CD1c-positive myeloid dendritic cell (primary cell): Measurements from ENCODE around the gene RAB11FIP3.
"Not testable (repeated sequence)": the region's sequence is repeated elsewhere in the genome, so short reads cannot be mapped to it uniquely, and the experiment has no call there.

ENCODE experiments used
- DNase-seq: peaks from one replicate; pipeline ENCODE4 v3.0.0-alpha.2; 2016; ENCODE audit errors: extremely low spot score

The RAB11FIP3 gene

DNA sequence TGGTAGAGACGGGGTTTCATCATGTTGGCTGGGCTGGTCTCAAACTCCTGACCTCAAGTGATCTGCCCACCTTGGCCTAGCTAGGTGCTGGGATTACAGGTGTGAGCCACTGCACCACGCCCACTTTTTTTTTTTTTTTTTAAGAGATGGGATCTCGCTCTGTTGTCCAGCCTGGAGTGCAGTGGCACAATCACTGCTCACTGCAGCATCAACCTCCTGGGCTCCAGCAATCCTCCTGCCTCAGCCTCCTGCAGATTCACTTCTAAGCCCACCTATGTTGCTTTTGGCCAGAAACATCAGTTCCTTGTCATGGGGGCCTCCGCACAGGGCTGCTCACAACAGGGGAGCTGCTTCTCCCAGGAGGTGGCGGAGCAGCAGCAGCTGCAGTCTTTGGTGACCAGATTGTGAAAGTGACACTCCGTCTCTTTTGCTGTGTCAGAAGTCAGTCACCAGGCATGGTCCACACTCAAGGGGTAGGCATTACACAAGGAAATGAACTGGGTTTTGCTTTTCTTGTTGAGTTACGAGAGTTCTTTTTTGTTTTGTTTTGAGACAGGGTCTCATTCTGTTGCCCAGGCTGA is 32.9 kb upstream of the RAB11FIP3 start:
- peak; percentile 57 for DNase-seq

DNA sequence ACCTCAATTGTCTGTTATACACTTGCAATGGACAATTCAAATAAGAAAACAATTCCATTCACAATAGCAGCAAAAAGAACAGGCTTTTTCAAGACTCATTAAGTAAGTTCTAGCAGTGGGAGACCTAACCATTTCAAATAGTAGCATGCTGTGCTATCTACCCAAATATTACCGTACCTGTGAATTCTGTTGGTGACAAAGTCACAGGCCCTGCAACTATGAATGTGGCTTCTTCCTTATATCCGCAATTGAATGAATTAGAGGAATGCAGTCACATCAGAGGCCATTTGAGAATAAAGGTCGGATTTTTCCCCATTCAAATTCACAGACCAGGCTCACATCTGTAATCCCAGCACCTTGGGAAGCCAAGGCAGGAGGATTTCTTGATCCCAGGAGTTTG is 29.2 kb upstream of the RAB11FIP3 start:
- DNase-seq: no peak

DNA sequence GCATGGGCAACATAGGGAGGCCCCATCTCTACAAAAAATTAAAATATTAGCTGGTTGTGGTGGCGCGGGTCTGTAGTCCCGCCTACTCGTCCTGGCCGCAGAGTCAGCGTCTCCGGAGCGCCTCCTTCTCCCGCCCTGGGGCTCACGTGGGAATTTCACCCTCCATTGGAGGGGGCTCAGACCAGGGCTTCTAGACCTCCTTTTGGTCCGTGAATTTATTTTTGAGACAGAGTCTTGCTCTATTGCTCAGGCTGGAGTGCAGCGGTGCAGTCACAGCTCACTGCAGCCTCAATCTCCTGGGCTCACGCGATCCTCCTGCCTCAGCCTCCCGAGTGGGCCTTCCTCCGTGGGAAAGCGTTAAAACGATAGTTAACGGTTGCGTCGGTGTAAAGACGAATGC is 28.8 kb upstream of the RAB11FIP3 start:
- DNase-seq: peak; percentile 27

DNA sequence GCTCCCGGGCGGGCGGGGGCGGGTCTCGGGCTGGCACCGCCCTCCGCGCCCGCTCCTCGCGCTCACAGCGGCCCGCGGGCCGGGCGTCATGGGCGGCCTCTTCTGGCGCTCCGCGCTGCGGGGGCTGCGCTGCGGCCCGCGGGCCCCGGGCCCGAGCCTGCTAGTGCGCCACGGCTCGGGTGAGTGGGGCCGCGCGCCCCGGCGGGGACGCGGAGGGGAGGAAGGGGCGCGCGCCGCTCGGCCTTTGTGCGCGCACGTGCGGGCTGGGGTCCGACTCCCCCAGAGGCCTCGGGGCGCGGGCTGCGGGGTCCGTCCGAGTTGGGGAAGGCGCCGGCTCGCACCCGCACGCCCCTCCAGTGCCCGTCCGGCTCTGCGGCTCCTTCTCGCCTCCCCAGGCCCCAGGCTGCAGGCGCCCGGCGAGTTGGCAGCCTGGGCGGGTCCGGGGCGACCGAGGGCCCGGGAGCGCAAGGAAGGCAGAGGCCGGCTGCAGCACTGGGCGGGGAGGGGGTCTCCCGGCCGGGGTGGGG is 28.3 kb upstream of the RAB11FIP3 start, which contains the start of gene NME4:
Gene NME4, plus strand, starts transcription at position 65 of the 527 bp plus-strand sequence. Its CDS starts 24 bp downstream, at position 89.
- DNase-seq: peak; percentile 46

DNA sequence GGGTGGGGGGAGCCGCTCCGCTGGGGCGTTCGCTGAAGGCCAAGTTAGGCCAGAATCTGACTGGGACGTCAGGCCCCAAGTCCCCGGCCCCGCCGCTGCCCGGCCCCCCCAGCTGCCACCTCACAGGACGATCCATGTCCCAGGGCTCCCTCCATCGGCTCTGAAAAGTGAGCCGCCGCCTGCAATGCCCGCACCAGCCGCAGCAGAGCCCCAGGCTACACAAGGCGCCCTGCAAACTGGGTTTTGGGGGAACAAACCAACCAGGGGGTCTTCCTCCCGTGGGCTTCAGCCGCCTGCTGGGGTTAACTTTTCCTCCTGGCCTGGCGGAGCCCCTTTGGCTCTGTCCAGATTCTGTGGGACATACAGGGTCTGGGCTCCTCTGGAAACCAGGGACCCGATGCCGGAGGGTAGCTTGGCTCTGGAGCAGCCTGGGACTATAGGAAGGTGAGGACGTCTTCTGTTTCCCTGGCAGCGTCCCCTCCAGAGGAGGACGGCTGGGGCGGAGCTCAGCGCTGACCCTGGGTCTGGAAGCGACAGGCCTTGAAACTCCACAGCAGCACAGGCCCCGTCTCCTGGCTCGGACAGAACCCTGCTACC is 27.6 kb upstream of the RAB11FIP3 start:
- peak; percentile 66 for DNase-seq

DNA sequence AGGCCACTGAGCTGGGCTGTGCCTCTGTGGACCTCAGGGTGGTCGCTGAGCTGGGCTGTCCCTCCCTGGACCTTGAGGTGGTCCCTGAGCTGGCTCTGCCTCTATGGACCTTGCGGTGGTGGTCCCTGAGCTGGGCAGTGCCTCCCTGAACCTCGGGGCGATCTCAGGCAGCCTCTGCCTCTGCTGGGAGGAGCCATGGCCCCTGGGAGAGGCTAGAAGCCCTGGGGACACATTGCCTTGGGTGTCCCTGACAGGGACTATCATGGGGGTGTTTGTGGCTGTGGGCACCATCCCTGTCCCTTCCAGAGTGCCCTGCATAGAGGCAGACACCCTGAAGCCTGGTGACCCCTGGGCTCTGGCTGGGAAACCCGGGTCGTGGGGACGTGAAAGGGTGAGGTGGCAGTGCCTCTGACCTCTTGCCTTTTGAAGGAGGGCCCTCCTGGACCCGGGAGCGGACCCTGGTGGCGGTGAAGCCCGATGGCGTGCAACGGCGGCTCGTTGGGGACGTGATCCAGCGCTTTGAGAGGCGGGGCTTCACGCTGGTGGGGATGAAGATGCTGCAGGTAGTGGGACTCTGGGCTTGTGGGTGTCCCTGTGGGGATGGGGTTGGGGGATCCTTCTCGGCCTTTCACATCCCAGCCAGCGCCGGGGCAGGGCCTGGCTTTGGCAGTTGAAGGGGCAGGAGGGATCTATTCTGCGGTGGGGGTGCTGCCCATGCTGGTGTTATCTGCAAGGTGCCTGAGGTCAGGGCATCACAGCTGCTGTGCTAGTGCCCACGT is 26.7 kb upstream of the RAB11FIP3 start:
- no peak for DNase-seq

DNA sequence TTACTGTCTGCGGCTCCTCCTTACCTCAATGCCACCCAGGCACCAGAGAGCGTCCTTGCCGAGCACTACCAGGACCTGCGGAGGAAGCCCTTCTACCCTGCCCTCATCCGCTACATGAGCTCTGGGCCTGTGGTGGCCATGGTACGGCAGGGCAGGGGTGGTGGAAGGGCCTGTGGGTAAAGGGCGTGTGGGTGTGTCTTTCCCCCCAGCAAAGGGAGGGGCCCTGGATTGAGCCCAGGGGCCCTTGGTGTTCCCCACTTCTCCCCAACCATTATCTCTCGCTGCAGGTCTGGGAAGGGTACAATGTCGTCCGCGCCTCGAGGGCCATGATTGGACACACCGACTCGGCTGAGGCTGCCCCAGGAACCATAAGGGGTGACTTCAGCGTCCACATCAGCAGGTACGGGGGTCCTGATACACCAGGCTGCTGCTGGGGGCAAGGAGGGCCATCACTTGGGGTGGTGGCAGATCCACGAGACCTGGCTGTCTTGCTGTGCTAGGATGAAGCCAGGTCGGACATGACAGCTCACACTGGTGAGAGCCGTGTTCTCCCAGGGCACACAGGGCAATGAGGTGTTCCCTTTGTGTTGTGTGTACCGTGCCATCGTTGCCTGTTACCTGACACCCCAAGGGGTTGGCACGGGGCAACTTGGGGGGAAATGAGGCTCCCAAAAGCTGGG is 26.0 kb upstream of the RAB11FIP3 start:
- no peak for DNase-seq

DNA sequence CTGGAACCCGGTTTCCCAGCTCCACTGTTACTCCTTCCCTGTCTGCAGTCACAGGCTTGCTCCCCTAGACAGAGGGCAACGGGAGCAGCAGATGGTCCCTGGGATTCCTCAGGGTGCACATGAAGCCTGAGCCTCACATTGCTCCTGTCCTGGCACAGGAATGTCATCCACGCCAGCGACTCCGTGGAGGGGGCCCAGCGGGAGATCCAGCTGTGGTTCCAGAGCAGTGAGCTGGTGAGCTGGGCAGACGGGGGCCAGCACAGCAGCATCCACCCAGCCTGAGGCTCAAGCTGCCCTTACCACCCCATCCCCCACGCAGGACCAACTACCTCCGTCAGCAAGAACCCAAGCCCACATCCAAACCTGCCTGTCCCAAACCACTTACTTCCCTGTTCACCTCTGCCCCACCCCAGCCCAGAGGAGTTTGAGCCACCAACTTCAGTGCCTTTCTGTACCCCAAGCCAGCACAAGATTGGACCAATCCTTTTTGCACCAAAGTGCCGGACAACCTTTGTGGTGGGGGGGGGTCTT is 25.3 kb upstream of the RAB11FIP3 start:
- DNase-seq: no peak

DNA sequence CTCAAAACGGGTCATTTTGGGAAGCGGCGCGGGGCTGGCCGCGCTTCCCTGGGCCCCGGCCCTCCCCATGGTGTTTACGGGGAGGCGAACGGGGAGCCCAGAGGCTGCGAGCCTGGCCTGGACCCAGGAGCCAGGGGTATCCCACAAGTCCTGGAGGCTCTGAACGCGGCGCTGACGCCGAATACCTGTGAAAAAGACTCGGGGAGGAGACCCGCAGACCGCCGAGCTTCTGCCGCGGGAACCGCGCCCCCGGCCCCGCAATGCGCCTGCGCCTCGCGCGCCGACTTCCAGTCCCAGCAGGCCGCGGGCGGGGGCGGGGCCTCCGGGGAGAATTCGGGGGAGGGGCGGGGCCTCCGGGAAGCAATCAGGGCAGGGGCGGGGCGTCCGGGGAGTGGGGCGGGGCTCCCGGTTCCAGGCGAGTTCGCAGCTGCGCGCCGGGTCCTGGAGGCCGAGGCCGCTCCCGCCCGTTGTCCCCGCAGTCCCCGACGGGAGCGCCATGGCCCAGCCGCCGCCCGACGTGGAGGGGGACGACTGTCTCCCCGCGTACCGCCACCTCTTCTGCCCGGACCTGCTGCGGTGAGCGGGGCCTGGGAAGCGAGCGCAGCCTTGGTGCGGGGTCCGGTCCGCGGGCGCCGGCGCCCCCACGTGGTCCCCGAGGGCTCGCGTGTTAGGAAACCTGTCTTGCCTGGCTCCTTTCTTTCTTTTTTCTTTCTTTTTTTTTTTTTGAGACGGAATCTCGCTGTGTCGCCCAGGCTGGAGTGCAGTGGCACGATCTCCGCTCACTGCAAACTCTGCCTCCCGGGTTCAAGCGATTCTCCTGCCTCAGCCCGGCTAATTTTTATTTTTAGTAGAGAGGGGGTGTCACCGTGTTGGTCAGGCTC is 23.7 kb upstream of the RAB11FIP3 start, which contains the start of gene DECR2:
Gene DECR2, plus strand, starts transcription at position 418 of the 881 bp plus-strand sequence. Its CDS starts 79 bp downstream, at position 497.
- peak; percentile 98 for DNase-seq

DNA sequence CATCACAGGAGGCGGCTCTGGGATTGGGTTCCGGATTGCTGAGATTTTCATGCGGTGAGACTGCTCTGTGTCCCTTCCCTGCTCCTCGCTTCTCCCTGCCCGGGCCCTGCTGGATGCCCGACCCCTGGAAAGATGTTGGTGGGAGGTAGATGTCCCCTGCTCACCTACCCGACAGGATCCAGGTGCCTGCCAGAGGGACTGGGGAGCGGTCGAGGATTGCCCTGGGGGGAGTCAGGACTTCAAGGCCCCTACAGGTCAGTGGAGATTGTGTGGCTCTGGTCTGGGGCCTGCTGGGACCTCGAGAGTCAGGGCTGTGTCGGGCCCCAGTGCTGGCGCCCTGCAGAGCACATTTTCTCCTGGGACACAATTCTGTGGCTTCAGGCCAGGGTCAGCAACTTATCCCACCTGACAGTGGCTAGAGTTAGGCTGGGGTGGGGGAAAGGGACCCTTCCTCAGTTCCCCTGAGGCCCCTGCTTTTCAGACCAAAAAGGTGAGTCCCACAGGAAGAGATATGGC is 20.4 kb upstream of the RAB11FIP3 start:
- DNase-seq: no peak

DNA sequence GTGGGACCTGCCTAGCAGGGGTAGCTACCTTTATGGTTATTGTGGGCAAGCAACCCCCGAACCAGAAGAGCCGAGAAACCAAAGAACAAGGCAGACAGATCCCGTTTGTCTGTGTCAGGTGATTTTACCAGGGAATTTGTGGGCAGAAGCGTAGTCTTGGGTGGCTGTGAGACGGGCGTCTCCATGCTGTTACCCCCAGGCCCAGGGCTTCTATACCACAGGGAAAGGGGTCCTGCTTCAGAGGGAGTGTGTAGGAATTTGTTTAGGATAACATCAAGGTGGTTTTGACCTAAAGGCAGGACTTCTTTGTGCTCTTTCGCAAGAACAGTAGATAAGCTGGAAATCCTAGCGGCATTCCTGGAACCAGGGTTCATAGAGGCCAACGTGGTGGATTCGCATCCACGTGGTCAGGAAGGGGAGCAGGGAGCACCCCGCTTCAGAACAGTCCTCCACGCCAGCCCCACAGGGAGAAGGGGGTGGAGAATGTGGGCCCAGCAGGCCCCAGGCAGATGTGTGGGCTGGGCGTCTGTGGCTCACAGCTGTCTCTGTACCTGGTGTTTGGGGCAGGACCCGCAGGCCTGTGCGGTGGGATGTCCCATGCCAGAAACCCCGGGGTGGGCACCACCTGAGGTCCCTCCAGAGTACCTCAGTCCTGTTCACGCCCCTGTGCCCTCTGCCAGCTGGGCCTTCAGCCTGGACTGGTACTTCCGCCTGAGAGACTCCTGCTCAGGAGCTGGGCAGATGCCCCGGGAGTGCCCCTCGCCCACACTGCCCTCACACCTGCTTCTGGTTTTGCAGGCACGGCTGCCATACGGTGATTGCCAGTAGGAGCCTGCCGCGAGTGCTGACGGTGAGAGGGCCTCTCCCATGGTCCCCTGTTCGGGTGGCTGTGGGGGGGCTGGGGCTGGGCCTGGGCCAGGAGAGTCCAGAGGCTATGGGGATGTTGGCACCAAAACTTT is 19.6 kb upstream of the RAB11FIP3 start:
- no peak for DNase-seq

DNA sequence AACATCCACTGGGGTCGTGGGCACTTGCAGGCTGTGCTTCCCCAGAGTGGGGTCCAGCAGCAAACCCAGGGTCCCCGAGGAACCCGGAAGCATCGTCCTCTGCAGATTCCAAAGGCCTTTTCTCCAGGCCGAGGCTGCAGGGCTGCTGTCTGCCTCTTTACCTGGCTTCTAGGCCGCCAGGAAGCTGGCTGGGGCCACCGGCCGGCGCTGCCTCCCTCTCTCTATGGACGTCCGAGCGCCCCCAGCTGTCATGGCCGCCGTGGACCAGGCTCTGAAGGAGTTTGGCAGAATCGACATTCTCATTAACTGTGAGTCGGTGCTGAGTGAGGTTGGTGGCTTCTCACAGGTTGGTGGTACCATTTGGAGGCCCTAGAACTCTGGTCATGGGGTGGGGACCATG is 18.2 kb upstream of the RAB11FIP3 start:
- DNase-seq: no peak

DNA sequence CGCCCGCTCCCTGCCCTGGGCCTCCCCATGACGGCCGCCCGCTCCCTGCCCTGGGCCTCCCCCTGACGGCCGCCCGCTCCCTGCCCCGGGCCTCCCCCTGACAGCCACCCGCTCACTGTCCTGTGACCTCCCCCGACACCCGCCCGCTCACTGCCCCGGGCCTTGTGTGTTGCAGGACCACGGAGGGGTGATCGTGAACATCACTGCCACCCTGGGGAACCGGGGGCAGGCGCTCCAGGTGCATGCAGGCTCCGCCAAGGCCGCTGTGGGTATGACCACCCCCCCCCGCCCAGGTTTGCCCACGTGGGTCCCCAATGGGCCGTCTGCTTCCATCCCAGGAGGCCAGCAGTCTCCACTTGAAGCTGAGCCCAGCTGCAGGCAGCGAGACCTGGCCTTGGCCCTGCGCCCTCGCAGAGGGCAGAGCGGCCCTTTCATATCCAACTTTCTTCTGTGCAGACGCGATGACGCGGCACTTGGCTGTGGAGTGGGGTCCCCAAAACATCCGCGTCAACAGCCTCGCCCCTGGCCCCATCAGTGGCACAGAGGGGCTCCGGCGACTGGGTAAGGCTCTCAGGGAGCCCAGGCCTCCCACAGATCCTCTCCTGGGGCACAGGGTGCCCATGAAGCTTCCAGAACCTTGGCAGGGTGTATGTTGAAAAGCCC is 14.8 kb upstream of the RAB11FIP3 start:
- no peak for DNase-seq

DNA sequence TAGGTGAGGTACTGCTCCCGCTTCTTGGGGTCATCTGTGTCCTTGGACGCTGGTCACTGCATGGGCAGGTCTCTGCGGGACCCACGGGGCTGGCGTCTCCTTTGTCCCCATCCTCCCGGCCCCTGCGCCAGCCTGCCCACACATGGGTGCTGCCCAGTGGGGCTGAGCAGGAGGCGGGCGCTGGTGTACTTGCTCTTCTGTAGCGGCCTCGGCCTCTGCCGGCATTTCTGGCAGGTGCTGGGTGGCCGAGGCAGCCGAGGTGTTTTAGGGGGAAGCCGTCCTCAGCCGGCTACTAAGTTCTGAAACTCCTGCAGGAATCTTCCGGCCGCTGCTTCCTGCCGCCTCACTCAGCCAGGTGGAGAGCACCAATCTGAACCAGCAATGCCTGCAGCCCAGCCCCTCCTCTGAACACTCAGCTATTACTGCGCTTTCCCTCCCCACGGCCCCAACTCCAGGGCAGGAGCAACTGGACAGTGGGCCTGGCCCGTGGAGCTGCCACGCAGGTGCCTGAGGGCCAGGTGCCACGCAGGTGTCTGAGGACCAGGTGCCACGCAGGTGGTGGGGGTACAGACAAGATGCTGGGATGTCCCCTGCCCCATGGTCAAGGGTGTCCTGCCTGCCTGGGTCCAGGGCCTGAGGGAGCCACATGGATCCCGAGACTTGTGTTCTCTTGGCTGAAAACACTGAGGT is 13.7 kb upstream of the RAB11FIP3 start:
- no peak for DNase-seq

DNA sequence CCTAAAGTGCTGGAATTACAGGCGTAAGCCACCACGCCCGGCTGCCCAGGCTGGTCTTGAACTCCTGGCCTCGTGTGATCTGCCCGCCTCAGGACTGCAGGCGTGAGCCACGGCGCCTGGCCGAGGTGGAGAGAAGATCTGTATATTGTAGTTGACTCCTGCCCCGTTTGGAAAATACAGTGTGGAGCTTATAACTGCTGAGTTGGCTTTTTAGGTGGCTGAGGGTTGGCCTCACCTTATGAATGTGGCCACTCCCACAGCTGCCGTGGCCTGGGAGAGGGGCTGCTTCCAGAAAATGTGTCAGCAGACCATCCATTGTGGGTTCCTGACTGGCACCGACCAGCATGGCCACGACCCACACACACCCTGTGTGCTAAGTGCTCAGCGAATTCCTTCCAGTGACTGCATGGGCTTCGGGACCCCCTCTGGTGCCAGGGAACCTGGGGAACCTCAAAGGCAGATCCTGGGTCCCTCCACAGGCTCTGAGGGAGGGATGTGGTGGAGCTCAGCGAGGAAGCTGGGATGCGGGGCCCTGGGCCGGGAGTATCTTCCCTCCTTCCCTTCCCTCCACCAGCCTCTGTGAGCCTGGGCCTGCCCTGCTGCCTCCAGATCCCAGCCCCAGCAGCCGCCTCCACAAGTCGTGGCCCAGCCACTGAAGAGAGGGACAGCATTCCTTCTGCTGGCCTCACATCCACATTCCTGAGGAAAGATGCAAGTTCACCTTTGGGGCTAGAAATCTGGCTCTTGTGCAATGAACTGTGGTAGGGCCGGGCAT is 10.9 kb upstream of the RAB11FIP3 start:
- DNase-seq: no peak

DNA sequence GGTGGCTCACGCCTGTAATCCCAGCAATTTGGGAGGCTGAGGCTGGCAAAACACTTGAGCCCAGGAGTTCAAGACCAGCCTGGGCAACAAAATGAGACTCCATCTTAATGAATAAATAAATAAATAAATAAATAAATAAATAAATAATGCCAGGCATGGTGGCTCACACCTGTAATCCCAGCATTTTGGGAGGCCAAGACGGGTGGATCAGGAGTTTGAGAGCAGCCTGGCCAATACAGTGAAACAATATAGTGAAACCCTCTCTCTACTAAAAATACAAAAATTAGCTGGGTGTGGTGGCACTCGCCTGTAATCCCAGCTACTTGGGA is 10.3 kb upstream of the RAB11FIP3 start:
- DNase-seq: not testable (repeated sequence)

DNA sequence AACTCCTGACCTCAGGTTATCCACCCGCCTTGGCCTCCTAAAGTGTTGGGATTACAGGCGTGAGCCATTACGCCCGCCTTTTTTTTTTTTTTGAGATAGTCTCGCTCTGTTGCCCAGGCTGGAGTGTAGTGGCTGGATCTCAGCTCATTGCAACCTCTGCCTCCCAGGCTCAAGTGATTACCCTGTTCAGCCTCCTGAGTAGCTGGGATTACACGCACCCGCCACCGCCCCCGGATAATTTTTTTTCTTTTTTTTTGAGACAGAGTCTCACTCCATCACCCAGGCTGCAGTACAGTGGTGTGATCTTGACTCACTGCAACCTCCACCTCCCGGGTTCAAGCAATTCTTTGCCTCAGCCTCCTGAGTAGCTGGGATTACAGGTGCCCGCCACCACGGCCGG is 3.3 kb upstream of the RAB11FIP3 start:
- DNase-seq: not testable (repeated sequence)
